ENCODE measurements around the gene SPATA6L. TPM values are rescaled to one million over a fixed set of nuclear protein-coding genes. Genes with fewer than 3 reads are reported as not detected.

The SPATA6L gene
- total RNA-seq, 1 experiment from 2014 or later, result 2.4 TPM

DNA sequence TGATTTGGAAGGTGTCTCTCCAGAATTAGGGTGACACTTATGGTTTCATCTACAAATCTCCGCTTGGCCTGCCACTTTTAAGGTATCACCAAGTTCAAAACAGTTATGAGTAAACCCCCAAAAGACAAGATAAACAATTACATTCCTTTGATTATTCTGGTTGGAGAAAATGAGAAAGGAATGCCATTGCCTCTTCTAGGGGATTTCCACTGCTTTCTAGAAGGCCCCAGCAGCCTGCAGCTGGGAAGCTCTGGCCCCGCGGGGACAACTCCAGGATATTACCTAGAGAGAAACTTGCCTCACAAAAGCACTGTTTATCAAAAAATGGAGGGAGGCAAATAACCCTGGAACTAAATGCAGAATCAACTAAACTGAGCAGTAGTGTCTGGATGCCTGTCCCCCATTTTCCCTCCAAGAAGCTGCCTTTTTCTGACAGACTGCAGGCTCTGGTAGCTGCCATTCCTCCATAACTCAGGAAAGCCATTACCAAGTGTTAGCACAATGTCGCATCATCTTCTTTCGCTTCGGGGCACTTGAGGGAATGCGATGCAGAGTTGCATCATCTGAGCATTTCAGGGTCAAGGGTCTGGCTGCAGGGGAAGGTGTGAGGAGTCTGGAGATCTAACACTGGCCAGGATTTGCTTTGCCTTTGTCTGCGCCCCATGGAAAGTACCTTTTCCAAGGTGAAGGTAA is 75.7 kb downstream of the SPATA6L start:
- Histone ChIP-seq H3K36me3 (ENCODE audit: control insufficient read depth, insufficient read depth, low read length) (no peaks in the 10 kb centered on the region), H3K27me3 (replicated peaks; ENCODE audit: control insufficient read depth, insufficient read depth, low read length) (no peaks in the 10 kb centered on the region), H3K9me3 (no peaks in the 10 kb centered on the region), H3K4me3 (ENCODE audit: low read depth, low read length) (no peak overlapping the region), H3K4me1 (no peaks in the 10 kb centered on the region; the same call in 1 of the 2 replicates)
- TF ChIP-seq CTCF (IDR thresholded peaks at IDR 0.05; ENCODE audit: insufficient read depth in 1 of 2, low read depth in 1 of 2, low read length in 1 of 2, severe bottlenecking in 1 of 2, unreplicated experiment in 1 of 2), result no peak
- H3K4me3 Mint-ChIP-seq (ENCODE audit: unreplicated experiment), result no peak overlapping the region
- POLR2A ChIA-PET, result interaction anchor here (0.6 kb wide), 1 partner anchor 87 kb away, joined by 3 read pairs; no protein-coding TSS in a partner anchor
- H3K9me3 Mint-ChIP-seq (ENCODE audit: unreplicated experiment), result no peaks in the 10 kb centered on the region
- CTCF ChIA-PET, result interaction anchor here (1.0 kb wide), 1 partner anchor 14 kb away, joined by 3 read pairs; no protein-coding TSS in a partner anchor
- intact Hi-C loops (cut with micrococcal nuclease; ENCODE audit: unreplicated experiment), result no loop called here
- DNase-seq, result peak in 1 of 2 experiments; percentile 5
- H3K27me3 Mint-ChIP-seq (ENCODE audit: insufficient read depth, unreplicated experiment), result peaks cover 3% of the 10 kb centered on the region
- H3K27ac Mint-ChIP-seq (ENCODE audit: unreplicated experiment), result no peak overlapping the region
- H3K36me3 Mint-ChIP-seq (ENCODE audit: insufficient read depth, unreplicated experiment), result no peaks in the 10 kb centered on the region
- BruUV-seq (replicated peaks), result no TSS peak
- H3K4me1 Mint-ChIP-seq (ENCODE audit: low read depth, unreplicated experiment), result no peaks in the 10 kb centered on the region

- ChIA-PET CTCF (no interaction called here), POLR2A (no interaction called here)
- no peak overlapping the region for H3K4me3 Mint-ChIP-seq (ENCODE audit: unreplicated experiment)
- no peaks in the 10 kb centered on the region for H3K4me1 Mint-ChIP-seq (ENCODE audit: low read depth, unreplicated experiment)
- H3K9me3 ChIP-seq, result no peaks in the 10 kb centered on the region
- TF ChIP-seq CTCF (IDR thresholded peaks at IDR 0.05; ENCODE audit: insufficient read depth in 1 of 2, low read depth in 1 of 2, low read length in 1 of 2, severe bottlenecking in 1 of 2, unreplicated experiment in 1 of 2), result no peak
- H3K9me3 Mint-ChIP-seq (ENCODE audit: unreplicated experiment), result no peaks in the 10 kb centered on the region
- no peak overlapping the region for H3K4me3 ChIP-seq (ENCODE audit: low read depth, low read length)
- H3K4me1 ChIP-seq, result no peaks in the 10 kb centered on the region; the same call in 1 of the 2 replicates
- no peaks in the 10 kb centered on the region for H3K27me3 ChIP-seq (replicated peaks; ENCODE audit: control insufficient read depth, insufficient read depth, low read length)
- peaks cover 7% of the 10 kb centered on the region for H3K36me3 Mint-ChIP-seq (ENCODE audit: insufficient read depth, unreplicated experiment)
- no TSS peak for BruUV-seq (replicated peaks)
- no peak overlapping the region for H3K27ac Mint-ChIP-seq (ENCODE audit: unreplicated experiment)
- no peaks in the 10 kb centered on the region for H3K27me3 Mint-ChIP-seq (ENCODE audit: insufficient read depth, unreplicated experiment)
- intact Hi-C loops (cut with micrococcal nuclease; ENCODE audit: unreplicated experiment), result no loop called here
- no peaks in the 10 kb centered on the region for H3K36me3 ChIP-seq (ENCODE audit: control insufficient read depth, insufficient read depth, low read length)
- no peak for DNase-seq
Measured at GRCh38 chr9:4588721-4589120, 77.6 kb downstream of the SPATA6L start.

- Mint-ChIP-seq H3K4me3 (ENCODE audit: unreplicated experiment) (no peak overlapping the region), H3K27me3 (ENCODE audit: insufficient read depth, unreplicated experiment) (no peaks in the 10 kb centered on the region), H3K36me3 (ENCODE audit: insufficient read depth, unreplicated experiment) (peaks cover 14% of the 10 kb centered on the region), H3K4me1 (ENCODE audit: low read depth, unreplicated experiment) (no peaks in the 10 kb centered on the region), H3K27ac (ENCODE audit: unreplicated experiment) (no peak overlapping the region), H3K9me3 (ENCODE audit: unreplicated experiment) (no peaks in the 10 kb centered on the region)
- H3K4me3 ChIP-seq (ENCODE audit: low read depth, low read length), result no peak overlapping the region
- CTCF ChIA-PET, result no interaction called here
- no TSS peak for BruUV-seq (replicated peaks)
- DNase-seq, result no peak
- intact Hi-C loops (cut with micrococcal nuclease; ENCODE audit: unreplicated experiment), result no loop called here
- H3K9me3 ChIP-seq, result no peaks in the 10 kb centered on the region
- H3K36me3 ChIP-seq (ENCODE audit: control insufficient read depth, insufficient read depth, low read length), result no peaks in the 10 kb centered on the region
- H3K27me3 ChIP-seq (replicated peaks; ENCODE audit: control insufficient read depth, insufficient read depth, low read length), result no peaks in the 10 kb centered on the region
- H3K4me1 ChIP-seq, result no peaks in the 10 kb centered on the region
- POLR2A ChIA-PET, result no interaction called here
- TF ChIP-seq CTCF (IDR thresholded peaks at IDR 0.05; ENCODE audit: insufficient read depth in 1 of 2, low read depth in 1 of 2, low read length in 1 of 2, severe bottlenecking in 1 of 2, unreplicated experiment in 1 of 2), result no peak
Measured at GRCh38 chr9:4585135-4585534, 81.1 kb downstream of the SPATA6L start.

Data from Caco-2 (cell line).